NAMALWA (cell line): ENCODE results near the gene PDLIM5.
"Not testable (repeated sequence)": the region's sequence is repeated elsewhere in the genome, so short reads cannot be mapped to it uniquely, and the experiment has no call there.

Experiments used
- DNase-seq: peaks from one replicate; pipeline ENCODE4 v3.0.0-alpha.2; 2015; ENCODE audit warnings: low spot score

The PDLIM5 gene

GRCh38 chr4:94598758-94599157 lies 147.0 kb downstream of the PDLIM5 start:
- no peak for DNase-seq

GRCh38 chr4:94603170-94603747 lies 151.5 kb downstream of the PDLIM5 start:
- DNase-seq = no peak

- DNase-seq = no peak
Measured at GRCh38 chr4:94605241-94605805, 153.6 kb downstream of the PDLIM5 start.

- DNase-seq = no peak
Measured at GRCh38 chr4:94610145-94610544, 158.4 kb downstream of the PDLIM5 start.

- DNase-seq = no peak
Measured at GRCh38 chr4:94613248-94613647, 161.5 kb downstream of the PDLIM5 start.

- DNase-seq = no peak
Measured at GRCh38 chr4:94615451-94615850, 163.7 kb downstream of the PDLIM5 start.

- peak; percentile 66 for DNase-seq
Measured at GRCh38 chr4:94621491-94622080, 169.8 kb downstream of the PDLIM5 start.

- no peak for DNase-seq
Measured at GRCh38 chr4:94623126-94623911, 171.6 kb downstream of the PDLIM5 start.

- DNase-seq = no peak
Measured at GRCh38 chr4:94626942-94627341, 175.2 kb downstream of the PDLIM5 start.

- DNase-seq = not testable (repeated sequence)
Measured at GRCh38 chr4:94629058-94629457, 177.3 kb downstream of the PDLIM5 start.

- no peak for DNase-seq
Measured at GRCh38 chr4:94629837-94630236, 178.1 kb downstream of the PDLIM5 start.

GRCh38 chr4:94634271-94634670 lies 182.5 kb downstream of the PDLIM5 start:
- DNase-seq = no peak

GRCh38 chr4:94635177-94635576 lies 183.4 kb downstream of the PDLIM5 start:
- no peak for DNase-seq

GRCh38 chr4:94636004-94636403 lies 184.3 kb downstream of the PDLIM5 start:
- no peak for DNase-seq

- no peak for DNase-seq
Measured at GRCh38 chr4:94639298-94639697, 187.6 kb downstream of the PDLIM5 start.

- DNase-seq = no peak
Measured at GRCh38 chr4:94640151-94640550, 188.4 kb downstream of the PDLIM5 start.

- DNase-seq = no peak
Measured at GRCh38 chr4:94641702-94642560, 190.2 kb downstream of the PDLIM5 start.

GRCh38 chr4:94642561-94642866 lies 190.8 kb downstream of the PDLIM5 start:
- DNase-seq = no peak

- DNase-seq = no peak
Measured at GRCh38 chr4:94648699-94649098, 197.0 kb downstream of the PDLIM5 start.

- no peak for DNase-seq
Measured at GRCh38 chr4:94649381-94650133, 197.8 kb downstream of the PDLIM5 start.

GRCh38 chr4:94650134-94650495 lies 198.4 kb downstream of the PDLIM5 start:
- no peak for DNase-seq

- DNase-seq = no peak
Measured at GRCh38 chr4:94650690-94651089, 198.9 kb downstream of the PDLIM5 start.
